KG1 (cell line): ENCODE data around the gene TMOD4.
"Not testable (repeated sequence)": the region's sequence is repeated elsewhere in the genome, so short reads cannot be mapped to it uniquely, and the experiment has no call there.

Experiments used
- DNase-seq: peaks from one replicate; lab custom pipeline; 2025; lab: John Stamatoyannopoulos, UW

Gene TMOD4

GRCh38 chr1:151175863-151176262, at the start of gene TMOD4:
Gene TMOD4 (minus strand): TSS chr1:151175981. CDS start chr1:151174875, 1,106 bp downstream.
- DNase-seq = no peak

GRCh38 chr1:151222130-151222529, 46.3 kb upstream of the TMOD4 start:
- no peak for DNase-seq

GRCh38 chr1:151221616-151222015, 45.8 kb upstream of the TMOD4 start:
- DNase-seq = no peak

GRCh38 chr1:151213560-151213959, 37.8 kb upstream of the TMOD4 start:
- no peak for DNase-seq

- no peak for DNase-seq
Observed at GRCh38 chr1:151211972-151212705, 36.4 kb upstream of the TMOD4 start.

GRCh38 chr1:151210830-151211229, 35.0 kb upstream of the TMOD4 start:
- DNase-seq = no peak

GRCh38 chr1:151205381-151205965, 29.7 kb upstream of the TMOD4 start:
- not testable (repeated sequence) for DNase-seq

- no peak for DNase-seq
Observed at GRCh38 chr1:151199873-151200581, 24.2 kb upstream of the TMOD4 start.

- DNase-seq = peak; percentile 99
Observed at GRCh38 chr1:151198254-151199127, 22.7 kb upstream of the TMOD4 start, which contains the start of gene PIP5K1A. Gene PIP5K1A (plus strand): TSS chr1:151198552. CDS start chr1:151198997, 445 bp downstream.

GRCh38 chr1:151197863-151198253, 22.1 kb upstream of the TMOD4 start:
- no peak for DNase-seq

- peak; percentile 46 for DNase-seq
Observed at GRCh38 chr1:151196292-151196800, 20.6 kb upstream of the TMOD4 start.

GRCh38 chr1:151194894-151195594, 19.3 kb upstream of the TMOD4 start:
- not testable (repeated sequence) for DNase-seq

- DNase-seq = no peak
Observed at GRCh38 chr1:151193856-151194255, 18.1 kb upstream of the TMOD4 start.

- no peak for DNase-seq
Observed at GRCh38 chr1:151193304-151193703, 17.5 kb upstream of the TMOD4 start.

- no peak for DNase-seq
Observed at GRCh38 chr1:151192047-151192446, 16.3 kb upstream of the TMOD4 start.

GRCh38 chr1:151189637-151190445, 14.1 kb upstream of the TMOD4 start, which contains the start of gene VPS72:
Gene VPS72 (minus strand): TSS chr1:151190197. CDS start chr1:151190121, 76 bp downstream.
- DNase-seq = peak; percentile 81

- DNase-seq = not testable (repeated sequence)
Observed at GRCh38 chr1:151188667-151189066, 12.9 kb upstream of the TMOD4 start.

- no peak for DNase-seq
Observed at GRCh38 chr1:151187205-151187604, 11.4 kb upstream of the TMOD4 start.

GRCh38 chr1:151184211-151184610, 8.4 kb upstream of the TMOD4 start:
- DNase-seq = no peak

GRCh38 chr1:151176514-151177045, 799 bp upstream of the TMOD4 start:
- DNase-seq = no peak
